Measurements from ENCODE around the gene GALK2. TPM values are rescaled to one million over a fixed set of nuclear protein-coding genes. Genes with fewer than 3 reads are reported as not detected.

GALK2 gene
- total and polyA plus RNA-seq, 2 of the 4 experiments (the other 2 are of a cell fraction): 27.0 to 63.6 TPM

GRCh38 chr15:49135342-49135857 lies 34.6 kb upstream of the GALK2 start:
- Histone ChIP-seq H3K27ac (ENCODE audit: insufficient read depth, low read length) (peak overlapping the region; percentile 52; the same call in 1 of the 2 replicates), H2BK20ac (ENCODE audit: low read depth, low read length) (peak overlapping the region; percentile 92), H4K20me1 (ENCODE audit: insufficient read depth, low read length) (no peaks in the 10 kb centered on the region), H3K36me3 (ENCODE audit: control insufficient read depth, insufficient read depth, low read length) (peaks cover 21% of the 10 kb centered on the region), H3K56ac (ENCODE audit: extremely low read depth, insufficient read depth, low read length) (peak overlapping the region; percentile 58), H2AFZ (replicated peaks; ENCODE audit: low read length, poor library complexity) (no peak overlapping the region), H3K9me3 (ENCODE audit: control insufficient read depth, insufficient read depth, low read length) (no peaks in the 10 kb centered on the region), H2BK15ac (ENCODE audit: low read depth, low read length) (peak overlapping the region; percentile 27; the same call in 1 of the 3 replicates), H3K14ac (replicated peaks; ENCODE audit: low read depth, low read length) (peak overlapping the region; percentile 74), H3K18ac (ENCODE audit: low read depth, low read length) (peak overlapping the region; percentile 100), H3K79me1 (ENCODE audit: low read depth in 1 of 2, low read length in 2 of 2) (peaks cover 13 to 15% of the 10 kb centered on the region in 2 experiments), H4K8ac (ENCODE audit: low read depth in 2 of 2, low read length in 2 of 2) (peak overlapping the region; percentile 81 to 89), H2AK5ac (ENCODE audit: low read depth, low read length) (peak overlapping the region; percentile 72), H3K23ac (ENCODE audit: low read depth, low read length) (peak overlapping the region; percentile 83; the same call in 1 of the 2 replicates), H3K9ac (ENCODE audit: low read depth, low read length) (peak overlapping the region; percentile 60; the same call in 1 of the 2 replicates), H3K4me3 (ENCODE audit: insufficient read depth, low read depth, low read length) (no peak overlapping the region; the same call in 1 of the 2 replicates), H4K91ac (ENCODE audit: insufficient read depth, low read depth, low read length) (peak overlapping the region; percentile 45), H3K4me1 (ENCODE audit: control insufficient read depth, insufficient read depth, low read length) (peaks cover 11% of the 10 kb centered on the region), H2BK5ac (ENCODE audit: low read depth, low read length, poor library complexity, severe bottlenecking) (peak overlapping the region; percentile 98), H2AK9ac (replicated peaks; ENCODE audit: low read depth, low read length, poor library complexity) (no peak overlapping the region), H3K4ac (ENCODE audit: low read depth, low read length) (peak overlapping the region; percentile 81; the same call in 1 of the 2 replicates), H3K4me2 (ENCODE audit: low read depth, low read length) (peak overlapping the region; percentile 97; the same call in 1 of the 2 replicates), H4K5ac (ENCODE audit: low read depth, low read length) (peak overlapping the region; percentile 97; the same call in 1 of the 2 replicates), H2BK120ac (ENCODE audit: low read depth, low read length) (peak overlapping the region; percentile 87), H3K9me1 (ENCODE audit: insufficient read depth, low read length) (no peaks in the 10 kb centered on the region), H3K27me3 (ENCODE audit: control insufficient read depth, insufficient read depth, low read length) (no peaks in the 10 kb centered on the region)
- TF ChIP-seq CHD1 (IDR thresholded peaks at IDR 0.05; ENCODE audit: low read depth, low read length) (no peak), FOS (IDR thresholded peaks at IDR 0.05; ENCODE audit: low read depth, low read length) (no peak), MXI1 (IDR thresholded peaks at IDR 0.05; ENCODE audit: borderline replicate concordance, low read depth, low read length) (no peak), RCOR1 (IDR thresholded peaks at IDR 0.05; ENCODE audit: insufficient replicate concordance, low read length) (no peak), MAFK (IDR thresholded peaks at IDR 0.05; ENCODE audit: low read depth, low read length) (no peak; the same call in 1 of the 2 replicates), SMC3 (IDR thresholded peaks at IDR 0.05; ENCODE audit: low read depth, low read length) (no peak), CEBPB (IDR thresholded peaks at IDR 0.05; ENCODE audit: low read depth, low read length) (no peak), RAD21 (IDR thresholded peaks at IDR 0.05; ENCODE audit: low read length) (no peak), RFX5 (IDR thresholded peaks at IDR 0.05; ENCODE audit: low read depth, low read length) (no peak), NFE2L2 (IDR thresholded peaks at IDR 0.05; ENCODE audit: low read depth, low read length) (no peak), MAZ (IDR thresholded peaks at IDR 0.05; ENCODE audit: borderline replicate concordance, low read depth, low read length) (no peak)
- TF ChIP-seq, protein P1, sequence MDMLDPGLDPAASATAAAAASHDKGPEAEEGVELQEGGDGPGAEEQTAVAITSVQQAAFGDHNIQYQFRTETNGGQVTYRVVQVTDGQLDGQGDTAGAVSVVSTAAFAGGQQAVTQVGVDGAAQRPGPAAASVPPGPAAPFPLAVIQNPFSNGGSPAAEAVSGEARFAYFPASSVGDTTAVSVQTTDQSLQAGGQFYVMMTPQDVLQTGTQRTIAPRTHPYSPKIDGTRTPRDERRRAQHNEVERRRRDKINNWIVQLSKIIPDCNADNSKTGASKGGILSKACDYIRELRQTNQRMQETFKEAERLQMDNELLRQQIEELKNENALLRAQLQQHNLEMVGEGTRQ (IDR thresholded peaks at IDR 0.05; ENCODE audit: low read depth, low read length): no peak
- TF ChIP-seq, protein P2, sequence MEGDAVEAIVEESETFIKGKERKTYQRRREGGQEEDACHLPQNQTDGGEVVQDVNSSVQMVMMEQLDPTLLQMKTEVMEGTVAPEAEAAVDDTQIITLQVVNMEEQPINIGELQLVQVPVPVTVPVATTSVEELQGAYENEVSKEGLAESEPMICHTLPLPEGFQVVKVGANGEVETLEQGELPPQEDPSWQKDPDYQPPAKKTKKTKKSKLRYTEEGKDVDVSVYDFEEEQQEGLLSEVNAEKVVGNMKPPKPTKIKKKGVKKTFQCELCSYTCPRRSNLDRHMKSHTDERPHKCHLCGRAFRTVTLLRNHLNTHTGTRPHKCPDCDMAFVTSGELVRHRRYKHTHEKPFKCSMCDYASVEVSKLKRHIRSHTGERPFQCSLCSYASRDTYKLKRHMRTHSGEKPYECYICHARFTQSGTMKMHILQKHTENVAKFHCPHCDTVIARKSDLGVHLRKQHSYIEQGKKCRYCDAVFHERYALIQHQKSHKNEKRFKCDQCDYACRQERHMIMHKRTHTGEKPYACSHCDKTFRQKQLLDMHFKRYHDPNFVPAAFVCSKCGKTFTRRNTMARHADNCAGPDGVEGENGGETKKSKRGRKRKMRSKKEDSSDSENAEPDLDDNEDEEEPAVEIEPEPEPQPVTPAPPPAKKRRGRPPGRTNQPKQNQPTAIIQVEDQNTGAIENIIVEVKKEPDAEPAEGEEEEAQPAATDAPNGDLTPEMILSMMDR (conservative IDR thresholded peaks at IDR 0.05; ENCODE audit: low read depth, low read length): no peak
- TF ChIP-seq, protein P3, sequence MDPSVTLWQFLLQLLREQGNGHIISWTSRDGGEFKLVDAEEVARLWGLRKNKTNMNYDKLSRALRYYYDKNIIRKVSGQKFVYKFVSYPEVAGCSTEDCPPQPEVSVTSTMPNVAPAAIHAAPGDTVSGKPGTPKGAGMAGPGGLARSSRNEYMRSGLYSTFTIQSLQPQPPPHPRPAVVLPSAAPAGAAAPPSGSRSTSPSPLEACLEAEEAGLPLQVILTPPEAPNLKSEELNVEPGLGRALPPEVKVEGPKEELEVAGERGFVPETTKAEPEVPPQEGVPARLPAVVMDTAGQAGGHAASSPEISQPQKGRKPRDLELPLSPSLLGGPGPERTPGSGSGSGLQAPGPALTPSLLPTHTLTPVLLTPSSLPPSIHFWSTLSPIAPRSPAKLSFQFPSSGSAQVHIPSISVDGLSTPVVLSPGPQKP (IDR thresholded peaks at IDR 0.05; ENCODE audit: borderline replicate concordance, low read depth, low read length): no peak
- POLR2A ChIA-PET (ENCODE audit: unreplicated experiment): no interaction called here
- dilution Hi-C loops (cut with HindIII; ENCODE audit: low sequenced_read_pairs, unreplicated experiment): no loop called here
- DNase-seq (peak; percentile 6), ATAC-seq (ENCODE audit: low read depth) (peak; percentile 48)
- intact Hi-C loops (cut with micrococcal nuclease): loop anchor here (5.0 kb wide), 2 partner anchors 88 to 268 kb away; partner anchors contain the start of gene SECISBP2L
- WGBS, 2 experiments (ENCODE audit: extremely low coverage in 2 of 2, insufficient read length in 1 of 2): no CpG with 5 or more reads among the region's 2 CpGs
- no TSS peak for BruUV-seq (replicated peaks)
- CTCF ChIA-PET: no interaction called here
- in situ Hi-C loops (cut with MboI; ENCODE audit: low sequenced_read_pairs): no loop called here
